BE2C (cell line): Measurements from ENCODE around the gene TTC28.

Experiments used
- DNase-seq: peaks from one replicate; pipeline ENCODE4 v3.0.0-alpha.2; 2020
- H3K27me3 ChIP-seq: fragments of 250-450 bp; sonication (Bioruptor Pico); 2 replicates; pipeline ENCODE4 v1.5.1; 2020; ENCODE audit warnings: mild to moderate bottlenecking
- H3K36me3 ChIP-seq: fragments of 250-450 bp; sonication (Bioruptor Pico); 2 replicates; pipeline ENCODE4 v1.5.1; 2020; ENCODE audit warnings: mild to moderate bottlenecking
- H3K4me1 ChIP-seq: fragments of 250-450 bp; sonication (Bioruptor Pico); 2 replicates; pipeline ENCODE4 v1.5.1; 2020
- H3K4me3 ChIP-seq: 2 replicates; pipeline ENCODE4 v1.5.1; 2011; ENCODE audit warnings: low read depth, low read length
- H3K9me3 ChIP-seq: fragments of 250-450 bp; sonication (Bioruptor Pico); 2 replicates; pipeline ENCODE4 v1.5.1; 2020
- CTCF ChIP-seq: IDR thresholded peaks from 2 replicates; pipeline ENCODE4 v1.5.1; 2012; ENCODE audit warnings: mild to moderate bottlenecking, low read depth, low read length

TTC28 gene

GRCh38 chr22:28044546-28045173, 635.0 kb downstream of the TTC28 start:
- Histone ChIP-seq H3K4me1 (peaks cover 7% of the 10 kb centered on the region), H3K9me3 (no peaks in the 10 kb centered on the region), H3K4me3 (no peak overlapping the region), H3K36me3 (no peaks in the 10 kb centered on the region), H3K27me3 (no peaks in the 10 kb centered on the region)
- TF ChIP-seq CTCF: no peak
- no peak for DNase-seq

GRCh38 chr22:28043266-28043665, 636.4 kb downstream of the TTC28 start:
- Histone ChIP-seq H3K9me3 (no peaks in the 10 kb centered on the region), H3K27me3 (no peaks in the 10 kb centered on the region), H3K4me1 (peaks cover 4% of the 10 kb centered on the region), H3K4me3 (no peak overlapping the region), H3K36me3 (no peaks in the 10 kb centered on the region)
- peak; percentile 22 for DNase-seq
- TF ChIP-seq CTCF: no peak

GRCh38 chr22:28034760-28035401, 644.8 kb downstream of the TTC28 start:
- Histone ChIP-seq H3K4me1 (peaks cover 45% of the 10 kb centered on the region), H3K27me3 (no peaks in the 10 kb centered on the region), H3K4me3 (peak overlapping the region; percentile 47), H3K36me3 (no peaks in the 10 kb centered on the region), H3K9me3 (no peaks in the 10 kb centered on the region)
- peak; percentile 99 for DNase-seq
- TF ChIP-seq CTCF: no peak

GRCh38 chr22:28034145-28034759, 645.4 kb downstream of the TTC28 start:
- no peak for DNase-seq
- no peaks in the 10 kb centered on the region for H3K27me3 ChIP-seq
- no peaks in the 10 kb centered on the region for H3K9me3 ChIP-seq
- peaks cover 52% of the 10 kb centered on the region for H3K4me1 ChIP-seq
- 0 out of 2 replicates have a peak, but pooled peaks cover 3% of the 10 kb centered on the region for H3K36me3 ChIP-seq
- TF ChIP-seq CTCF: no peak
- no peak overlapping the region for H3K4me3 ChIP-seq

- H3K4me3 ChIP-seq: no peak overlapping the region
- DNase-seq: peak; percentile 59
- H3K27me3 ChIP-seq: no peaks in the 10 kb centered on the region
- TF ChIP-seq CTCF: no peak
- no peaks in the 10 kb centered on the region for H3K9me3 ChIP-seq
- H3K4me1 ChIP-seq: peaks cover 64% of the 10 kb centered on the region
- H3K36me3 ChIP-seq: 0 out of 2 replicates have a peak, but pooled peaks cover 3% of the 10 kb centered on the region
These were observed 646.8 kb downstream of the TTC28 start for GRCh38 chr22:28032861-28033260.

- Histone ChIP-seq H3K27me3 (no peaks in the 10 kb centered on the region), H3K4me3 (no peak overlapping the region), H3K4me1 (peaks cover 78% of the 10 kb centered on the region), H3K36me3 (0 out of 2 replicates have a peak, but pooled peaks cover 3% of the 10 kb centered on the region), H3K9me3 (no peaks in the 10 kb centered on the region)
- DNase-seq: no peak
- no peak for TF ChIP-seq CTCF
These were observed 648.2 kb downstream of the TTC28 start for GRCh38 chr22:28031383-28031922.
